Calu3 (cell line): ENCODE results near the gene MORN4. TPM values are rescaled to one million over a fixed set of nuclear protein-coding genes. Genes with fewer than 3 reads are reported as not detected.

ENCODE experiments used
- Bru-seq: library from RNA; stranded (reverse); fragments of 400-500 nt; gene quantifications from one replicate; lab custom pipeline; 2021; lab: Mats Ljungman, UMichigan
- BruChase-seq, 2 experiments: library from RNA; stranded (reverse); fragments of 400-500 nt; gene quantifications; one replicate each; lab custom pipeline; 2021; lab: Mats Ljungman, UMichigan
- BruUV-seq: library from RNA; stranded (reverse); fragments of 400-500 nt; replicated peaks from 2 replicates; lab custom pipeline; 2021; lab: Mats Ljungman, UMichigan
- CTCF ChIA-PET: fragments of 300-600 bp; sonication (Branson Sonifier 250); formaldehyde crosslinking; loops from one replicate; lab custom pipeline; 2022; ENCODE audit warnings: antibody characterized with exemption; lab: Charles Lee
- DNase-seq: peaks from one replicate; pipeline ENCODE4 v3.0.0; 2022
- H3K27ac Mint-ChIP-seq: one replicate; pipeline ENCODE4 v1.8.0; 2022; ENCODE audit warnings: mixed read lengths; ENCODE audit not compliant: unreplicated experiment
- H3K27me3 Mint-ChIP-seq: one replicate; pipeline ENCODE4 v1.8.0; 2022; ENCODE audit warnings: mixed read lengths; ENCODE audit not compliant: unreplicated experiment
- H3K36me3 Mint-ChIP-seq: one replicate; pipeline ENCODE4 v1.8.0; 2022; ENCODE audit warnings: mild to moderate bottlenecking, moderate library complexity, mixed read lengths; ENCODE audit not compliant: insufficient read depth, unreplicated experiment
- H3K4me1 Mint-ChIP-seq: one replicate; pipeline ENCODE4 v1.8.0; 2022; ENCODE audit warnings: mild to moderate bottlenecking, low read depth, mixed read lengths; ENCODE audit not compliant: unreplicated experiment
- H3K4me3 Mint-ChIP-seq: one replicate; pipeline ENCODE4 v1.8.0; 2022; ENCODE audit warnings: mild to moderate bottlenecking, low read depth, moderate library complexity, mixed read lengths; ENCODE audit not compliant: unreplicated experiment
- H3K9me3 Mint-ChIP-seq: one replicate; pipeline ENCODE4 v1.8.0; 2022; ENCODE audit warnings: low read depth, mixed read lengths; ENCODE audit not compliant: unreplicated experiment
- CTCF ChIP-seq: fragments of 200-600 bp; IDR thresholded peaks from one replicate; pipeline ENCODE4 v1.8.0; 2022; ENCODE audit warnings: antibody characterized with exemption; ENCODE audit not compliant: unreplicated experiment
- intact Hi-C: fragments of 100-400 bp; cut with micrococcal nuclease; formaldehyde crosslinking; loops from one replicate; pipeline ENCODE4 v1.10.0; 2022; ENCODE audit not compliant: unreplicated experiment
- long read RNA-seq: library from polyadenylated mRNA; stranded (forward); transcript quantifications from one replicate; pipeline ENCODE4 v2.0.0, GENCODE V29; 2022
- total RNA-seq: library from RNA; stranded (reverse); gene quantifications from 2 replicates; pipeline ENCODE4 v1.2.3, GENCODE V29; 2022

The MORN4 gene
- total RNA-seq, result 5.5 and 6.2 TPM in 2 replicates
- Bru-seq, nascent RNA, result percentile 47 among the genes with signal in this experiment
- percentile 49 among the genes with signal in this experiment for BruChase-seq, experiment 1, labeled RNA remaining after a 6-hour chase
- percentile 45 among the genes with signal in this experiment for BruChase-seq, experiment 2, labeled RNA remaining after a 2-hour chase
- long read RNA-seq, transcript MORN4-201 (5 exons, 2,315 nt), result major isoform, 7 of 18 reads
- long read RNA-seq, partial matches to known transcripts, result 3 of 18 reads
- long read RNA-seq, other reads (novel, unspliced or antisense), result 5 of 18 reads

- TF ChIP-seq CTCF, result no peak
- Mint-ChIP-seq H3K4me3 (peak within 1 kb of the TSS; percentile 99), H3K27me3 (no peaks in the 10 kb centered on the region), H3K27ac (peak within 1 kb of the TSS; percentile 96), H3K4me1 (no peaks in the 10 kb centered on the region), H3K9me3 (no peaks in the 10 kb centered on the region), H3K36me3 (peaks cover 15% of the 10 kb centered on the region)
- CTCF ChIA-PET, result interaction anchor here (0.7 to 1.2 kb wide), 3 partner anchors 54 to 344 kb away, joined by 3 to 4 read pairs (median 3); partner anchors contain the start of genes ANKRD2 and AVPI1
- peak; percentile 90 for DNase-seq
- no TSS peak for BruUV-seq
- intact Hi-C loops, result no loop called here
These were observed at the start of gene MORN4 for GRCh38 chr10:97632949-97633884. TSS of gene MORN4 (minus strand) at chr10:97633500. CDS start at chr10:97619653, 13,847 bp downstream.

GRCh38 chr10:97682042-97682441 lies 48.7 kb upstream of the MORN4 start:
- no peaks in the 10 kb centered on the region for H3K9me3 Mint-ChIP-seq
- no peaks in the 10 kb centered on the region for H3K27me3 Mint-ChIP-seq
- intact Hi-C loops, result no loop called here
- H3K36me3 Mint-ChIP-seq, result peaks cover 31% of the 10 kb centered on the region
- H3K4me3 Mint-ChIP-seq, result no peak overlapping the region
- TF ChIP-seq CTCF, result no peak
- CTCF ChIA-PET, result interaction anchor here (0.5 to 0.7 kb wide), 2 partner anchors 43 to 1072 kb away, joined by 4 read pairs; no protein-coding TSS in a partner anchor
- peak overlapping the region; percentile 46 for H3K27ac Mint-ChIP-seq
- no peak for DNase-seq
- BruUV-seq, result no TSS peak
- peaks cover 9% of the 10 kb centered on the region for H3K4me1 Mint-ChIP-seq

- no peak for DNase-seq
- Mint-ChIP-seq H3K27me3 (no peaks in the 10 kb centered on the region), H3K36me3 (peaks cover 31% of the 10 kb centered on the region), H3K4me1 (peaks cover 9% of the 10 kb centered on the region), H3K27ac (no peak overlapping the region), H3K9me3 (no peaks in the 10 kb centered on the region), H3K4me3 (no peak overlapping the region)
- BruUV-seq, result no TSS peak
- intact Hi-C loops, result loop anchor here (5.0 kb wide), 1 partner anchor 38 kb away; no protein-coding TSS in a partner anchor
- TF ChIP-seq CTCF, result no peak
- CTCF ChIA-PET, result interaction anchor here (0.7 kb wide), 1 partner anchor 605 kb away, joined by 5 read pairs; no protein-coding TSS in a partner anchor
These were observed 46.3 kb upstream of the MORN4 start for GRCh38 chr10:97679594-97679993.
